Chondrocyte (in vitro differentiated cells): ENCODE data around the gene NCDN. TPM values are rescaled to one million over a fixed set of nuclear protein-coding genes. Genes with fewer than 3 reads are reported as not detected.
A peak's percentile ranks its signal among the peaks of the same experiment; 100 is the strongest.

Experiments
- DNase-seq: peaks from one replicate; pipeline ENCODE4 v3.0.0; 2021; ENCODE audit warnings: mixed read lengths, low spot score
- H3K27ac Mint-ChIP-seq: one replicate; pipeline ENCODE4 v1.8.0; 2021; ENCODE audit warnings: mild to moderate bottlenecking, moderate library complexity, mixed read lengths; ENCODE audit not compliant: unreplicated experiment
- H3K27me3 Mint-ChIP-seq: 2 replicates; pipeline ENCODE4 v1.8.0; 2021; ENCODE audit warnings: low read depth, mixed read lengths
- H3K36me3 Mint-ChIP-seq: 2 replicates; pipeline ENCODE4 v1.8.0; 2021; ENCODE audit warnings: low read depth, mixed read lengths
- H3K4me1 Mint-ChIP-seq: 2 replicates; pipeline ENCODE4 v1.8.0; 2021; ENCODE audit warnings: low read depth, mild to moderate bottlenecking, mixed read lengths
- H3K4me3 Mint-ChIP-seq: one replicate; pipeline ENCODE4 v1.8.0; 2021; ENCODE audit warnings: mild to moderate bottlenecking, moderate library complexity, mixed read lengths; ENCODE audit not compliant: unreplicated experiment
- H3K9me3 Mint-ChIP-seq: 2 replicates; pipeline ENCODE4 v1.8.0; 2021; ENCODE audit warnings: low read depth, mixed read lengths
- total RNA-seq: library from RNA; stranded (reverse); gene quantifications from 3 replicates; pipeline ENCODE4 v1.2.1, GENCODE V29; 2021
- TF ChIP-seq, protein P1 (sequence below): fragments of 200-600 bp; sonication (generic); IDR thresholded peaks from 2 replicates; pipeline ENCODE4 v1.5.0; 2021; ENCODE audit warnings: antibody characterized with exemption, mild to moderate bottlenecking, moderate library complexity

The NCDN gene
- total RNA-seq, 1 donor from 2014 or later = 35.3 TPM

DNA sequence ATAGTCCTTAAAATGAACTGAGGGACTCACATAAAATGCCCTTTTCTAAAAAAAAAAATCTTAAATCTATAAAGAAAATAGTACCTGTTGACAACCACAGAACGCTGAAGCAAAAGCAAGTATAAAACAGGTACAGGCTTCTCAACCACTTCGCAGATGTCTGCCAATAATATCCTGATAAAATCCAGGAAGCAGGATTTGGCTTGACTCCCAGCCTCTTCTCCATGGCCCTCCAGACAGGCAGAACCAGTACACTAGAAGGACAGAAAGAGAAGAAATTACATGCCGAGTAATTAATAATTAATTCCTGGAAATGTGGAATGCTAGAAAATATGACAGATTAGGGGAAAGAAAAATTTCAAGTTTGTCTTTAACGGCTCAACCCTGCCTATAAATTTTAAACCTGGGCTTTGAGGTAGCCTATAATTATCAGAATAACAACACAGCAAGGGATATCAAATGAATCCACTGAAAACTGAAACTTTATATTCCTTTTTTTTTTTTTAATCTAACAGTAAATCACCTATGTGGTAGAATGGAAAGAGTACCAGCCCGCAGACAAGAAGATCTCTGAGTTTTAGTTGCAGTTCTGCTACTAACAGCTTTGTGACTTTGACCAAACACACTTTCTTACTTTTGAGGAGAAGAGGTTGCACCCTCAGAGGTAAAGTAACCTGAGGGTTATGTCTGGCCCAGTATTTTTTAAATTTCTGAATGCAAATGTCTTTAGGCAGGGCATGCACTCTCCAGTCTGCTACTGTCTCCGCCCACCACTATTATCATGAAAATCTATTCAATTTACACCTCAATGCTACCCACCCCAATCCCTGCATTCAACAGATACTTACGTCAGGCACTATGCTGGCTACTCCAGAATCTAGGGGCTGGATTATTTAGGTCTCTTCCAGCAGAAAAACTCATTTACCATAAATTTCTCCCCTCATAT is 3.1 kb upstream of the NCDN start:
- Mint-ChIP-seq H3K27ac (no peak overlapping the region), H3K27me3 (no peaks in the 10 kb centered on the region), H3K4me3 (no peak overlapping the region), H3K4me1 (peaks cover 36% of the 10 kb centered on the region), H3K36me3 (peaks cover 5% of the 10 kb centered on the region), H3K9me3 (no peaks in the 10 kb centered on the region)
- TF ChIP-seq, protein P1, sequence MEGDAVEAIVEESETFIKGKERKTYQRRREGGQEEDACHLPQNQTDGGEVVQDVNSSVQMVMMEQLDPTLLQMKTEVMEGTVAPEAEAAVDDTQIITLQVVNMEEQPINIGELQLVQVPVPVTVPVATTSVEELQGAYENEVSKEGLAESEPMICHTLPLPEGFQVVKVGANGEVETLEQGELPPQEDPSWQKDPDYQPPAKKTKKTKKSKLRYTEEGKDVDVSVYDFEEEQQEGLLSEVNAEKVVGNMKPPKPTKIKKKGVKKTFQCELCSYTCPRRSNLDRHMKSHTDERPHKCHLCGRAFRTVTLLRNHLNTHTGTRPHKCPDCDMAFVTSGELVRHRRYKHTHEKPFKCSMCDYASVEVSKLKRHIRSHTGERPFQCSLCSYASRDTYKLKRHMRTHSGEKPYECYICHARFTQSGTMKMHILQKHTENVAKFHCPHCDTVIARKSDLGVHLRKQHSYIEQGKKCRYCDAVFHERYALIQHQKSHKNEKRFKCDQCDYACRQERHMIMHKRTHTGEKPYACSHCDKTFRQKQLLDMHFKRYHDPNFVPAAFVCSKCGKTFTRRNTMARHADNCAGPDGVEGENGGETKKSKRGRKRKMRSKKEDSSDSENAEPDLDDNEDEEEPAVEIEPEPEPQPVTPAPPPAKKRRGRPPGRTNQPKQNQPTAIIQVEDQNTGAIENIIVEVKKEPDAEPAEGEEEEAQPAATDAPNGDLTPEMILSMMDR = no peak
- no peak for DNase-seq

DNA sequence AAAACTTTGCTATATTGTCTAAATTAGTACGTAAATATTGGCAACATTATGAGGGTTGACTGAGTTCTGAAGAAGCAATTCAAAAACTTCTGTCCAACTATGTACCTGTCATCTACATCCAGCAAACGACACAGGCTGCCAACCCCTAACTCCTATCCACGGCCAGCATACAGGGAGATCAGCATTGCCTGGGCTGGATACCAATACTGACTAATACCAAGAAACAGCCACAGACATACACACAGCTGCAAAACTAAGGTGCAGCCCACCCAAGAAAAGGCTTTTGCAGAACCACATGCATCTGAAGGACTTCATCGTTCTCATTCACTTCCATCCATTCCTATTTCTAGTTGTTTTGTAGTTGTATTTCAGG is 2.4 kb upstream of the NCDN start:
- H3K27me3 Mint-ChIP-seq = no peaks in the 10 kb centered on the region
- no peaks in the 10 kb centered on the region for H3K9me3 Mint-ChIP-seq
- H3K27ac Mint-ChIP-seq = peak overlapping the region; percentile 28
- DNase-seq = no peak
- H3K4me3 Mint-ChIP-seq = no peak overlapping the region
- H3K36me3 Mint-ChIP-seq = peaks cover 5% of the 10 kb centered on the region
- TF ChIP-seq, protein P1 = no peak
- peaks cover 42% of the 10 kb centered on the region for H3K4me1 Mint-ChIP-seq

DNA sequence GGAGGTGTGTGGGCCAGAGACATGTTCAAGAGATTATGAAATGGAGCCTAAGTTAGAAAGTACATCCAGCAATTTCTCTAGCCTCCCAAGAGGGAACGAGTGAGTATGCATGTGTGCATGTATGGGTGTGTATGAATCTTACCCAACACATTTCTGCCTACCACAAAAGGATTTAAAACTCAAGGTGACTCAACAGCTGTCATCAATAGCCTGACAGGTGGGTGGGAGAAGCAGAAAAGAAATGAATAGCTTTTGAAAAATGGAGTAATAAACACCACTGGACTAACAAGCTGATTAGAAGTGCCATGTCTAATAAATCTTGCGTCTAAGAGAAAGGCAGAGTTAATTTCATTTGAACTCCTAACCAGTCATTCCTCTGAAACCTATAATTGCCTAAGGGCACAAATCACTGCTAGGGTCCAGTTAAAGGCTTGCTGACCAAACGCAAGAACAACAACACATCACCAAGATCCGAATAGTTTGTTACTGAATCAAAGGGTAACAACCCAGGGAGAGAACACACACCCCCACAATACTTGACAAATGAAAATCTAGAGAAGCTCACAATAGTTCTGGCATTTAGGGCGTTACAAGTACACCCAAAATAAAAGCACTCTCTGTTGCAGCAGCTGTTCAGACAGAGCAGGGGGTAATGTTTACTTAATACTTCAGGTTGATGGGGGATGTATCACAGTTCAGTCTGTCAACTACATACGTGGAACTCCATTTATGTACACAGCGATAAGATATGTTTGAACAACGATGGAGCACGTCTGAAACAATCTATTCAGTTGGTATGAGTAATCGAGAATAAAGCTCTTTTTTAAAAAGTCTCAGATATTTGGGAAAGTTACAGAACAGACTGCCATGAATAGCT is 1.8 kb upstream of the NCDN start:
- Mint-ChIP-seq H3K4me3 (peak overlapping the region; percentile 97), H3K9me3 (no peaks in the 10 kb centered on the region), H3K27ac (peak overlapping the region; percentile 28), H3K4me1 (peaks cover 42% of the 10 kb centered on the region), H3K27me3 (no peaks in the 10 kb centered on the region), H3K36me3 (peaks cover 5% of the 10 kb centered on the region)
- no peak for DNase-seq
- TF ChIP-seq, protein P1 = no peak

DNA sequence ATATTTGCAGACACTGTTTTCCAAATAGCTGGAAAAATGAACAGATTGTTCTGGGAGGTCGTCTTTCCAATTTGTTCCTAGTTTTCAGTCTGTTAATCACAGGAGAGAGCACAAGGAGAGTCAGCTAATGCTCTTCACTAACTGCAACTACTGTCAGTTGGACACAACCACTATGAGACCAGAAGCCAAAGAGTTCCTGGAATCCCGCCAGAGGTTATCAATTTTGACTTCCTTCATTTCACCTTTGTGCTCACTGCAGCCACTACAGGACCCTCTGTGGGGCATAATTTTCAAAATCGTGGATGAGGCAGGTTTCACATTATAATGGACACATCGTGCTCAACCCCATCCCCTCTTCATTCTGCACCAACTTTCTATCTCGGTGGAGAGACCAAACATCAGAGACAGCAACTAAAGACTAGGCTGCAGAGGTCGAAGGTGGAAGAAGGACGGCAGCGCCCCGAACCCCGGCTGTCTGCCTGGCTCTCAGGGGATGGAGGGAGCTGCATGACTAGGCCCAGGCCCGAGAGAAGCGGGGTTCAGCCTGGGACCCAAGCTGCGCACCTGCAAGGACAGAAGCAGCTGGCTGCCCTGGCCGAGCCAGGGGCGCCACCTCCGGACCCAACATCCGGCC is 998 bp upstream of the NCDN start:
- H3K4me3 Mint-ChIP-seq = peak overlapping the region; percentile 97
- peaks cover 49% of the 10 kb centered on the region for H3K4me1 Mint-ChIP-seq
- H3K36me3 Mint-ChIP-seq = peaks cover 8% of the 10 kb centered on the region
- TF ChIP-seq, protein P1 = no peak
- no peaks in the 10 kb centered on the region for H3K9me3 Mint-ChIP-seq
- DNase-seq = no peak
- peak overlapping the region; percentile 50 for H3K27ac Mint-ChIP-seq
- H3K27me3 Mint-ChIP-seq = no peaks in the 10 kb centered on the region

DNA sequence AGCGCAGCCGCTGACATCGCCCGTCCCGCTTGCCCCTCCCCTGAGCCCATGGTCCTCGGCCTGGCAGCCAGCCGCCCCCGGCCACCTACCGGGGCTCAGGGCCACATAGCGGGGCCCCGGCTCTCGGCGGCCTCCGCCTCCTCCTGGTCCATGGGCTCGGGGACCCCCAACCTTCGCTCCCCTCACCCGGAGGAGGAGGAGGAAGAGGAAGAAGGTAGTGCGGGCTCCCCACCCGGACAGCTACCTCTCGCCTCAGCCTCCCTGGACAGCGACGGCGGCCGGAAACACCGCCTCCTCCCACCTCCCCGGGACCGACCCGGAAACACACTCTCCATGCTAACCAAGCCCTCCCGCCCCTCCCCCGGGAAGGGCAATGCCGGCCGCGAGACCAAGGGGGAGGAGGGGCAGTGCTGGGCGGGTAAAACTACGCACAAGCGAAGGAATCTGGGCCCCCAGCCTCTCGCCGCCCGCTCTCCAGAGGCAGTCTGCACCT is 435 bp upstream of the NCDN start, which contains the start of gene KIAA0319L:
TSS of gene KIAA0319L (minus strand) at position 286 of the 493 bp plus-strand sequence. CDS start 2,912 bp downstream, outside the sequence.
- H3K9me3 Mint-ChIP-seq = no peaks in the 10 kb centered on the region
- H3K4me3 Mint-ChIP-seq = peak within 1 kb of the TSS; percentile 97
- no peaks in the 10 kb centered on the region for H3K27me3 Mint-ChIP-seq
- peaks cover 50% of the 10 kb centered on the region for H3K4me1 Mint-ChIP-seq
- peak within 1 kb of the TSS; percentile 90 for H3K27ac Mint-ChIP-seq
- TF ChIP-seq, protein P1 = peak; percentile 26
- DNase-seq = peak; percentile 97
- peaks cover 7% of the 10 kb centered on the region for H3K36me3 Mint-ChIP-seq
